Hematopoietic multipotent progenitor cell treated with erythropoietin and hydrocortisone succinate and interleukin-3 and kit ligand, for 17 days (in vitro differentiated cells): Measurements from ENCODE around the gene TMCC2.
"Not testable (repeated sequence)": the region's sequence is repeated elsewhere in the genome, so short reads cannot be mapped to it uniquely, and the experiment has no call there.

ENCODE experiments used
- DNase-seq: peaks from one replicate; pipeline ENCODE4 v3.0.0-alpha.2; 2015; ENCODE audit warnings: low spot score

TMCC2 gene, protein sequence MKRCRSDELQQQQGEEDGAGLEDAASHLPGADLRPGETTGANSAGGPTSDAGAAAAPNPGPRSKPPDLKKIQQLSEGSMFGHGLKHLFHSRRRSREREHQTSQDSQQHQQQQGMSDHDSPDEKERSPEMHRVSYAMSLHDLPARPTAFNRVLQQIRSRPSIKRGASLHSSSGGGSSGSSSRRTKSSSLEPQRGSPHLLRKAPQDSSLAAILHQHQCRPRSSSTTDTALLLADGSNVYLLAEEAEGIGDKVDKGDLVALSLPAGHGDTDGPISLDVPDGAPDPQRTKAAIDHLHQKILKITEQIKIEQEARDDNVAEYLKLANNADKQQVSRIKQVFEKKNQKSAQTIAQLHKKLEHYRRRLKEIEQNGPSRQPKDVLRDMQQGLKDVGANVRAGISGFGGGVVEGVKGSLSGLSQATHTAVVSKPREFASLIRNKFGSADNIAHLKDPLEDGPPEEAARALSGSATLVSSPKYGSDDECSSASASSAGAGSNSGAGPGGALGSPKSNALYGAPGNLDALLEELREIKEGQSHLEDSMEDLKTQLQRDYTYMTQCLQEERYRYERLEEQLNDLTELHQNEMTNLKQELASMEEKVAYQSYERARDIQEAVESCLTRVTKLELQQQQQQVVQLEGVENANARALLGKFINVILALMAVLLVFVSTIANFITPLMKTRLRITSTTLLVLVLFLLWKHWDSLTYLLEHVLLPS

DNA sequence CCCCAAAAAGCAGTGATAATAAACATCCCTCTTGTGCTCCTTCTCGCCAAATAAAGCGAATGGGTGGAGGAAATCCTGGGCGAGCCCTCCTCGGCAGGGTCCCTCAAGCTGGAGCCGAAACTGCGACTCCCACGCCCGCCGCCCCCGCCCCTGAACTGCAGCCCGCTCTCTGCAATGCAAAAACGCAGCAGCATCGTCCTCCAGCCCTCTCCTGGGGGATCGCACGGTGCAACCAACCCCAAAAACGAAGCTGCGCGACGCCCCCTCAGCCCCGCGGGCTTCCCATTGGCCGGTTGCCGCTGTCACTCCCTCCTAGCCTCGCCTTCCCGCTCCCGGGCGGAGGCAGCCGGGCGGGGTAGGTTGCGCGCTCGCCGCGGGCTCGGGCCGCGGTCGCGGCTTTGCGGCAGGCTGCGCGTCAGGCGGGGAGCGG, at the start of gene TMCC2:
TMCC2 (plus strand) TSS at position 363 of the 430 bp plus-strand sequence. CDS start 619 bp downstream, outside the sequence.
- DNase-seq, result peak; percentile 78

DNA sequence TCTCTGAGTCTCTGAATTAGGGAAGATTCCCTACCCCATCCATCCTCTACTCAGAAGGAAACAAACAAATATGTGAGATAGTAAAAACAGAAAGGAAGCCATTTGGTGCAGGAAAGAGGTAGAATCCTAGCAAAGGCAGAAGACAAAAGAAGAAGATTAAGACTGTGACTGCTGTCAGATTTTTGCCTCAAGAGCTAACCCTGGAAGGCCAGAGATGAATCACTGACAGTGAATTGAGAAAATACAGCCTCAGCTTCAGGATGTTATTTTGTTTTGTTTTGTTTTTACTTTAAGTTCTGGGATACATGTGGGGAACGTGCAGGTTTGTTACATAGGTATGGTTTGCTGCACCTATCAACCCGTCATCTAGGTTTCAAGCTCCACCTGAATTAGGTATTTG, 47.9 kb upstream of the TMCC2 start:
- DNase-seq, result no peak

DNA sequence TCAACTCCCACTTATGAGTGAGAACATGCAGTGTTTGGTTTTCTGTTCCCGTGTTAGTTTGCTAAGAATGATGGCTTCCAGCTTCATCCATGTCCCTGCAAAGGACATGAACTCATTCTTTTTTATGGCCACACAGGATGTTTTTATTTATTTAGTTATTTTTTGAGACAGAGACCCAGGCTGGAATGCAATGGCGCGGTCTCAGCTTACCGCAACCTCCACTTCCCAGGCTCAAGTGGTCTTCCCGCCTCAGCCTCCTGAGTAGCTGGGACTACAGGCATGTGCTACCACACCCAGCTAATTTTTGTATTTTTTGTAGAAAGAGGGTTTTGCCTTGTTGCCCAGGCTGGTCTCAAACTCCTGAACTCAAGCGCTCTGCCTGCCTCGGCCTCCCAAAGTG, 47.4 kb upstream of the TMCC2 start:
- DNase-seq, result not testable (repeated sequence)

DNA sequence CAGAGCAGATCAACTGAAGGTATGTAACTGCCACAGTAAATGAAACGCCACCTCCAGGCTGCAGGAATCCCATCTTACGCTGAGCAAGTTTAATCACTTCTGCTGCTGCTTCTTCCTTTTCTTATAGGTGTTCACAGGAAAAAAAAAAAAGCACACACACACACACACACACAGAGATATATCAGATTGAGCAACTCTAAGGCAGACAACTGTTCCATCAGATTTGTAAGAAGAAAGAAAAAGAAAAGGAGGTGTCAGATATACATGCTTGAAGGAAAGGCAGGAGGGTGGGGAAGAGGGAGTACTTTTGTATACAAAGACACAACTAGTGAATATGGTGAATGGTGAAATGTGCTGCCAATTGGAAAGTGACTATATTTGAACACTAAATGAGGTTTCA, 44.8 kb upstream of the TMCC2 start:
- no peak for DNase-seq

DNA sequence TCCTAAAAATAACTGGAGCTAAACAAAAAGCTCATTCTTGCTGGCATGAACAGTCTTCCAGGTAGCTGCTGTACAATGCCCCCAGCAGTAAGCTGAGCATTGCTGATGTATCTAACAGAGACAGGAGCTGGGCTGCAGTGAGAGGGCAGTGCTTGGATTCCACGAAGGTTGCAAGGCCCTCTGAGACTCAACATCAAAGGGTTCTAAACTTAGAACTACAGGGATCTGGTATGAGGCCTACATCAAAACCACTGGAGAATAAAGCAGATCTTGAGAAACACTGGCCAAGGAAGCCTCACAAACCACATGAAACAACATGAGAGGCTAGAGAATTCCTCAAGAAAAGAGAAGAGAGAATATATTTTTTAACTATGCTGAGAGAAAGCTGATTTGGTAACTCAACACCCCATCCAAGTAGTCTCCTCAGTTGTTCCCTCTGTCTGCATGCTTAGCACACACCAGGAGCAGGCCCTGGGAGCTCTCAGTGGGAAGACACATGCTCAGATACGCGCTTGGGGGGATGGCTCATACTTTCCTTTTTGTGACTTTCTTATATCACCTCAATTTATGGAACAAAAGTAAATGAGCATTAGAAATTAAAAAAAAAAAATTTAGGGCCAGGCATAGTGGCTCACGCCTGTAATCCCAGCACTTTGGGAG, 43.9 kb upstream of the TMCC2 start:
- no peak for DNase-seq

DNA sequence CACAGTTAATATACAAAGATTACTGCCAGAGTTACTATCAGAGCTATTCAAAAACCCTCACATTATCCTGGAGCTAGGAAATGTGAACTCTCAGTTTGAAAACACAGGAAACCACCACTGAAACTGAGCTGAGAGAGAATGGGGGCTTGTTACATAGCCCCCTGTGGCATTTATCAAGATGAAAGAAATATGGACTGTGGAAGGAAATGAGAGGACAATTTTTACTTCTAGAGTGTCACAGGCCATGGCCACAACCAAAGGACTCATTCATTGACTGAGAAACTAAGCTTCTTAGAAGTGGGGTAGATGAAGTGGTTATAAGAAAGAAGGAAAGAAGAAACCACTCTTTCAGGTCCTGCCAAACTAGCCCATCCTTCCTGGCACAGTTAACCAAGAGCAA, 41.6 kb upstream of the TMCC2 start:
- DNase-seq, result no peak

DNA sequence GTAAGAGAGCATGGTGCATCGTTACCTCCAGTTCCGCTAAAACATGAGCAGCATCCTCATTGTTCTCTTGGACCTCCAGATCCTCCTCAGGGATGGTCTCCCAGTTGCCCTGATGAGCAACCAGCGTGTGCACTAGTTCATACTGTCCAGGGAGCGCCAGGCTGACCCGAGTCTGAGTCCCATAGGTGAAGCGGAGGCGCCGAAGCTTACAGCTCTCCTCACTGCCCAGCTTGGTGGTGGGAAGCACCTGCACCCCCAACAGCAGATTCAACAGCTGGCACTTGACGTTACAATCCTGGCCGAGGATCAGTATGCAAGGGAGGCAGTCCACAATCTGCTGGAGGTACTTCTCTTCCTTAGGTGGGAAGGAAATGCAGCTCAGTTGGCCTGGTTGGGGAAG, 40.3 kb upstream of the TMCC2 start:
- DNase-seq, result no peak

DNA sequence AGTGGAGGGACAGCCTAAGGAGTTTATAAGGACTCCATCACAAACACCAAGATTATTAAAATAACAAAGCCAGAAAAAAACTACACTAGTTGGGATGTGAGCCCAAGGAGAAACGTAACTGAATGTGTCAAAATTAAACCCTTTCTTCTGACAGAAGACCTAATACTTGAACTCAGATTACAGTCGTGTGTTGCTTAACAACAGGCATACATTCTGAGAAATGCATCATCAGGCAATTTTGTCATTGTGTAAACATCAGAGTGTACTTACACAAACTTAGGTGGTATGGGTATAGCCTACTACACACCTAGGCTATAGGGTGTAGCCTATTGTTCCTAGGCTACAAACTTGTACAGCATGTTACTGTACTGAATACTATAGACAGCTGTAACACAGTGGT, 39.6 kb upstream of the TMCC2 start:
- DNase-seq, result no peak

DNA sequence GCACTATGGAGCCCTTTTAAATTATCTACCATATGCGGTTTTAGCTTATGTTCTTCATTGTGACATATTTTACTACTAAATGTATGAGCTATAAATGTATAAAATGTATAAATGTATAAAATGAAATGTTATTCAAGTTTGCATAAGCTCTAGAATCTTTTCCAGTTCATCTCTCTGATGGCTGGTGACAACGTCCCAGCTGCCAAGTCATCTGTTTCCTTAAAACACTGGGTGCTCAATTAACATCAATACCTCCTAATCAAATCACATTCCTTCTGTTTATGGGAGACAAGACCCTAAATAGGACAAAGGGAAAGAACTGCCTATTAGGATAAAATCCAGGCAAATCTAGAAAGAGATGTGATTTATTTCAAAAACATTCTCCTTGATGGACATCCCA, 39.1 kb upstream of the TMCC2 start:
- DNase-seq, result no peak

DNA sequence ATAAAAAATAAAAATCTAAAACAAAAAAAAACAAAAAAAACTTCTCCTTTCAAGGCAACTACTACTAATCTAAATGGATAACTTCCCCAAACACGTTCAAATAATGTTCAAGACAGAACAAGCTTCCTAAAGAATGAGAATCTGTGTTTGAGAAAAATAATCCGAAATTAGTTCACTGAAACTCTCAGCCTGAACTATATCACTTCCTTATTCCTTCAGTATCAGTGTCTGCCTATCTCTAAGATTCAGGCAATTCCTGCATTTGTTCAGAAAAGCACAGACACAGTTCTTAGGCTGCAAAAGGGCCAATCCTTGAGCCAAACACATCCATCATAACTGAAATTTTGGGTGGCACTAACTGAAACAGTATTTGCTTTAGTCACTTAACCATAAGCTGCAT, 38.6 kb upstream of the TMCC2 start:
- no peak for DNase-seq

DNA sequence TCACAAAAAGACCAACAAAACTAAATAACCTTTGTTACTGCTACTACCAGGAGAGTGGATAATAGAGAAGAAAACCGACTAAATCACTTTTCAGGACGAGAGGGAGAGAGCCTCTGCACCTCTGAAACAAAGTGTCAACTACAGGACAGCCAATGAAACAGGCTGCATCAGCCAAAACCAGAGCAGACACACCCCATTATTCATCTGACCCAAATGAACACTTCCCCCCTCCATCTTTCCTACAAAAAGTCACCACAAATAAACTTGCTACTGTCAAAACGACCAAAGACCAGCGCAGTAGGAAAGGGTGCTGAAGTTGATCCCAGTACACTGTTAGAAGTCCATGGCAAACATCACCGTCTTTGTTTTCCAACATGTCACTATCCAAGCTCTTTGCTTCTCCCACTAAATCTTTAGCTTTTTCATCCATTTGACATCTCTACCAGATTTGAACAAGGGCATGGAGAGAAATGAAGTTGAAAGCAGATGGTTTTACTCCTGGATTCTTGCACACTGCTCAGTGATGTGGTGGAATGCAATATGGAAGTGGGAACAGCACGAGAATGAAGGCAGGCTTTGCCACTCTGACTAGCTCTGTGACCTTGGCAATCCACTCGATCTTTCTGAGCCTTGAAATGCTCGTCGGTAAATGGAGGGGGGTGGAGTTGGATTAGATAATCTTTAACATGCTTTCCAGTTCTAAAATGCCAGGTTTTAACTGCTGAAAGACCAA, 36.7 kb upstream of the TMCC2 start:
- no peak for DNase-seq

DNA sequence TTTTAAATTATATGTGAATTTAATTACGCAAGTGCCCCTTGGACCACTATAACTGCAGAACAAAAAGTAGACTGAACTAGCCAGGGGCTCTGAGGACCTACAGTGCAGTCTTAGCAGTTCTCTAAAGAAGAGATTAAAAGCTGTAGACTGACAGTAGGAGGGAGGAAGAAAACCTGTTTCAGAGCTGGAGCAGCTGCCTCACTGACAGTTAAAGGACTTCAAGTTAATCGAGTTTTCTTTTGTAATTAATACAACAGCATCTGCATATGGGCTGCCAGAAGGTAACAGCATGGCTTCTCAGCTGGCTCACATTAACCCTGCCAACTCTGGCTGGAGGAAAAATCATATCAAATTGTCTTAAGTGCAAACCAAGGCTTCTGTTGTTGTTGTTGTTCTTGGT, 36.1 kb upstream of the TMCC2 start:
- DNase-seq, result no peak

DNA sequence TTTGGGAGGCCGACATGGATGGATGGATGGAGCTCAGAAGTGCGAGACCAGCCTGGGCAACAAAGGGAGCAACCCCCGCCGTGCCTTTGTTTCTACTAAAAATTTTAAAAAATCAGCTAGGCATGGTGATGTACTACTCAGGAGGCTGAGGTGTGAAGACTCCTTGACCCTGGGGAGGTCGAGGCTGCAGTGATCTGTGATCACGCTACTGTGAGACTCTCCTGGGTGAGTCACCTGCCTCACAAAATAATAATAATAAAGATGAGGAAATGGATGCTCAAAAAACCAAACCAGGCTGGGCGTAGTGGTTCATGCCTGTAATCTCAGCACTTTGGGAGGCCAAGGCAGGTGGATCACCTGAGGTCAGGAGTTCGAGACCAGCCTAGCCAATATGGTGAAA, 35.5 kb upstream of the TMCC2 start:
- no peak for DNase-seq

DNA sequence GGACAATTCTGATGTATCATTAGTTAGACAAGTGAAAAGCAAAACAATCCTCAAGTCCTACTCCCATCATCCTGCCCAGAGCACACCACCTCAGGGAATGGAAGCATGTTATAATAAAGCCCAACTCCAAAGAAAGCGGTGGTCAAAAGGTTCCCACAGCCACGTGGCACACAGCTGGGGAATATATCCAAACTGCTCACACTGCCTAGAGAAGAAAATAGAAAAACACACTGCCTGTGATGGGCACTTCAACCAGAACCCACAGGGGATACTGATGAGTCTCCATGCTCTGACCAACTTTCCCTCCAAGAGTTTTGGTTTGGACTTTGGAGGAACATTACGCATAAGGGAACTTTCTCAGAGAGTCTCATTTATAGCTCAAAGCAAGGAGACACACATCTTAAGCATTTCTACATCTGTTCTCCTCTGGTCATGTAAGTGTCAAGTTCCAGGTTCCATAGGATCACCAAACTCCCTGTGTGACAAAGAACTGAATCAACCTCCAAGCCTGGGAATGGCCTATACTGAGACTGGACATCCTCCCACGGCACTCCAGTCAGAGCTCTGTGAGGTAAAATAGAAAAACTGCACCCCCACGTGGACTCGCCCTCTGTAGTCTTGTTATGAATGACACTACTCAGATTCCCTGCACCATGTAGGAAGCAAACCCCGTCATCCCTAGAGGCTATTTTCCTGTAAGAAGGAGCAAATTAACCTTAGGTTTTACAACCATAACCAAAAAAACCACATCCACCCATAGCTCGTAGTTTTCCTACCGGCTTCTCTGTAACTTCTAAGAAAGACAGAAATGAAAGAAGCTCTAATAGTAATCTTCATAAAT, 28.4 kb upstream of the TMCC2 start:
- no peak for DNase-seq

DNA sequence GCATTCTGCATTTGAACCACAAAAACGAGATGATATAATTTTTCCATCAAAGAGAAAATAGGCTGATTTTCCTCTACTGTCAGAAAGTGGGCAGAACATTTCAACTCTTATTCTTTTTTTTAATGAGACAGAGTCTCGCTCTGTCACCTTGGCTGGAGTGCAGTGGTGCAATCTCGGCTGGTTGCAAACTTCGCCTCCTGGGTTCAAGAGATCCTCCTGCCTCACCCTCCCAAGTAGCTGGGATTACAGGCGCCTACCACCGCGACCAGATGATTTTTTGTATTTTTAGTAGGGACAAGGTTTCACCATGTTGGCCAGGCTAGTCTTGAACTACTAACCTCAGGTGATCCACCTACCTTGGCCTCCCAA, 27.8 kb upstream of the TMCC2 start:
- DNase-seq, result no peak

DNA sequence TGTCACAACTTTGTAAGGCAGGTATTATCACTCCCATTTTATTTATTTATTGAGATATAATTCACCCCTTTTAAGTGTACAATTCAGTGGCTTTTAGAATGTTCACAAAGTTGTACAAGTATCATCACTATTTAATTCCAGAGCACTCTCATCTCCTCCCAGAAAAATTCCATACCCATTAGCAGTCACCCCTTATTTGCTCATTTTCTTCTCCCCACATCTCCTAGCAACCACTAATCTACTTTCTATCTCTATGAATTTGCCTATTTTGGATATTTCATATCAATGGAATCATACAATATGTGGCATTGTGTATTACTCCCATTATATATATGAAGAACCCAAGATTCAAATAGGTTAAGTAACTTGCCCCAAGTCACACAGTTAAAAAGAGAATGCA, 23.2 kb upstream of the TMCC2 start:
- no peak for DNase-seq

DNA sequence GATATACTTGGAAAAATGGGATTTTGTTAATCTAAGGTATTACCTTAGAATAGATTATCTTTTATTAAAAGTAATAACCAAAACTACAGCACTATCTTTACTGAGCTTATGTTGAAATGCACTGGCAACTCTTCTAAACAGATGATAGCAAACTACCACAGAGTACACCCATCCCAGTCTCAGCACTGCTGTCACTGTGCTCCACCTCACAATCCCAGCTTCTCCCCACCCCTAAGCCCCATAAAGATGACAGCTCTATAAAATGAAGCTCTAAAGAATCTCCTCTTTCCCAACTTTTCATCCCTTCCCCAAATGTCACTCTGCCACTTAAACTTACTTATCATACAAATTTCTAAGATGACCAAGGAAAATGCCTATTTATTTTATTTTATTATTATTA, 22.7 kb upstream of the TMCC2 start:
- DNase-seq, result peak; percentile 37

DNA sequence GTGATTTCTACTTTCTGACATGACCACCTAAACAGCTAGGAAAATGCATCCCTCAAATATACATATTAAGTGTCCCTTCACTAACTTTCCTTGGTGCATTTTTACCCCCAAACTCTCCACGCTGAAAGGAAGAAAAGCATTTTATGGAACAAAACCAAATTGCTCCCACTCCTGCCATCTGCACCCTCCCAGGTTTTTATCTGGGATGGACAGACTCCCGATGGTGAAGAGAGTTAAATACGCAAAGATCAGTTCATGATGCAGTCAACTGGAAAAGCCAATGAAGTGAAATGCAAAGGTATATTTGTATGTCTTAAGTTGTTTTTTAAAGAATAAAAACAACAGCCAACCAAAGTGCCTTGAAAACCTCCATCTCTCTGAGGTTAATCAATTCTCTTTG, 18.9 kb upstream of the TMCC2 start:
- DNase-seq, result peak; percentile 54

DNA sequence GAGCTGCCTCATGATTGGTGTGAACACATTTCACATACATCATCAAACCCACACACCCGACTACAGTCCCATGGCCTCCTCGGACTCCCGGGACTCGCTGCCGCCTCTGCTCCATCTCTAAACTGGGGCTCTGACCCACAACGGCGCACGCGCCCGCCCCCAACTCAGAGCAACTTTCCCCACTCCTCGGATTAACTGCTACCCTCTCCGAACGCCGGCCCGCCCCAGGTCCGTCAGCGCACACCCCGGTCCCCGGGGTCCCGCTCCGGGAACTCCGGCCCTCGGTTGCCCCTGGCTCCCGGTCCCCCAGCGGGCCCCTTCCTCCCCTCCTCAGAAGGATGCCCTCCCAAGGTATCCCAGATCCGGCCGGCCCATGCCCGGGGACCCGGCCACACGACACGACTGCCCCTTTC, 17.0 kb upstream of the TMCC2 start:
- no peak for DNase-seq

DNA sequence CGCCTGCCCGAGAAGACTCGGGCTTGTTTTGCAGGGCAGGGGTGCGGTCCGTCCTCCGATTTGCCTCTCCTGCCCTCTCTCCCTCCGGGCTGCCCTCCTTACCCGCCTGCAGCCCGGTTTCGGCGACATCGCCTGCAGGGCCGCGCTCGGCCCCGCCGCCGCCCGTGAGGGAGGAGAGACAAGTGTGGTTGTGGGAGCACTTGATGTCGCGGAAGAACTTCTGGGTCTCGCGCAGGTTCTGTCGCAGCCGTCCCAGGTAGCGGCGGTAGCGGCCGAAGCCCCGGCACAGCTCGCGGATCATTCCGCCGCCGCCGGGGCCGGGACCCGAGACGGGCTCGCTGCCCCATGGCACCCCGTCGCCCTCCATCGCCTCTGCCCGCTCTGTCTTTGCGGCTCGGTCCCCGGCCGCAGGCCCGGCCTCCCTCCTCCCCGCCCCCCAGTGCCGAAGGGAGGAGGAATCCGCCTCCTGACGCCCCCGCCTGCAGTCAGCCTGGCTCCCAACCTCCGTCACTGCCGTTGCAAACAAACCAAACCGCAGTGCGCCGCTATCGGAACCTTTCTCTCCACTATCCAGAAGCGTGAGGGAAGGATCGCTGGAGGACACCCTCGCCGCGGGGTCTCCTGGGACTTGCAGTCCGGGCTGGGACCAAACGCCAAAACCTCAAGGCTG, 16.4 kb upstream of the TMCC2 start, which contains the start of gene DSTYK:
DSTYK (minus strand) TSS at position 534 of the 670 bp plus-strand sequence; CDS start at position 367, 167 bp downstream.
- DNase-seq, result peak; percentile 93
